Prostate gland (tissue), 2 donors: ENCODE results near the gene IL5.

Experiments
- CTCF ChIP-seq, 4 experiments: fragments of 200-600 bp in 2 of 4; fragments of 450-650 bp in 2 of 4; sonication (generic) in 2 of 4; IDR thresholded peaks; 1 replicate in 3 of 4; 2 replicates in 1 of 4; pipeline ENCODE4 v1.5.1; 2016 to 2019; ENCODE audit warnings: antibody characterized with exemption in 4 of 4, mild to moderate bottlenecking in 2 of 4, moderate library complexity in 2 of 4
- POLR2AphosphoS5 ChIP-seq: sonication (generic); formaldehyde crosslinking; IDR thresholded peaks from one replicate; pipeline ENCODE4 v1.6.1; 2017; ENCODE audit warnings: antibody characterized with exemption

DNA sequence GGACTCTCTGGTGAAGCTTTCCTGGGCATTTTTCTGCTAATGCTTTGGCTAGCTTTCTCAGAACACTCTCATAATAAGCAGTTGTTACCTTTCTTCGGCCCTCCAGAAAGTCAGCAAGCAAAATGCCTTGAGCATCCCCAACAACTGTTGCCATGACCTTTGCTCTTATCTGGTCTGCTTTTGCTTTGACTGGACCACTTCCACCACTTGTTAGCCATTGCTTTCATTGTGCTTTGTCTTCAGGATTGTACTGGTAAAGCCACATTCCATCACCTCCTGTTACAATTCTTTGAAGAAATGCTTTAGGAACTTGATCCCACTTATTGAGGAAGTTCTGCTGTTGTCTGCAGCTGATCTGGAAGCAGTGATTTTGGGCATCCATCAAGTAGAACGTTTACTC lies 49.2 kb upstream of the IL5 start:
- TF ChIP-seq CTCF (IDR thresholded peaks at IDR 0.05) (no peak), POLR2AphosphoS5 (no peak)
